DND-41 (cell line): ENCODE measurements around the gene CSF3R.

Source experiments
- EZH2 ChIP-seq: IDR thresholded peaks from 3 replicates; pipeline ENCODE4 v1.6.1; 2012; ENCODE audit warnings: borderline replicate concordance, low read depth, mild to moderate bottlenecking, moderate library complexity, low read length, inconsistent platforms; ENCODE audit not compliant: severe bottlenecking
- TF ChIP-seq, protein P1 (sequence below): IDR thresholded peaks from 2 replicates; pipeline ENCODE4 v1.5.1; 2012; ENCODE audit warnings: borderline replicate concordance, low read length, moderate library complexity, mild to moderate bottlenecking; ENCODE audit not compliant: poor library complexity, severe bottlenecking; ENCODE audit errors: extremely low read depth

DNA sequence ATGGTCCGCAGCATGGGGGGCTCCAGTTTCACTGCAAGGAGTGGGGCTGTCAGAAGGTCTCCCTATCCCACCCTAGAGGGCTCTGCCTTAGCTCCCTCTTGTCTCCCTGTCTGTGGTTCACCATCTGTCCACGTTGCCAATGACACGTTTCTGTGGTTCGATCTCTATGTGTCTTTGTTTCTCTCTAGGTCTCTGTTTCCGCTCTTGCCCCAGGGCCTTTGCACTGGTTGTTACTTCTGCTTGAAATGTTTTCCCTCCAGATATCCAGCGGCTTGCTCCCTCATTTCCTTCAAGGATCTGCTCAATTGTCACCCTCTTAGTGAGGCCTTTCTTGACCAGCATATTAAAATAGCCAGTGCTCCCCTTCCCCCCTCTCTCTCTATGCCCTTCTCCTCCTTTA, 10.1 kb downstream of the CSF3R start:
- TF ChIP-seq, protein P1, sequence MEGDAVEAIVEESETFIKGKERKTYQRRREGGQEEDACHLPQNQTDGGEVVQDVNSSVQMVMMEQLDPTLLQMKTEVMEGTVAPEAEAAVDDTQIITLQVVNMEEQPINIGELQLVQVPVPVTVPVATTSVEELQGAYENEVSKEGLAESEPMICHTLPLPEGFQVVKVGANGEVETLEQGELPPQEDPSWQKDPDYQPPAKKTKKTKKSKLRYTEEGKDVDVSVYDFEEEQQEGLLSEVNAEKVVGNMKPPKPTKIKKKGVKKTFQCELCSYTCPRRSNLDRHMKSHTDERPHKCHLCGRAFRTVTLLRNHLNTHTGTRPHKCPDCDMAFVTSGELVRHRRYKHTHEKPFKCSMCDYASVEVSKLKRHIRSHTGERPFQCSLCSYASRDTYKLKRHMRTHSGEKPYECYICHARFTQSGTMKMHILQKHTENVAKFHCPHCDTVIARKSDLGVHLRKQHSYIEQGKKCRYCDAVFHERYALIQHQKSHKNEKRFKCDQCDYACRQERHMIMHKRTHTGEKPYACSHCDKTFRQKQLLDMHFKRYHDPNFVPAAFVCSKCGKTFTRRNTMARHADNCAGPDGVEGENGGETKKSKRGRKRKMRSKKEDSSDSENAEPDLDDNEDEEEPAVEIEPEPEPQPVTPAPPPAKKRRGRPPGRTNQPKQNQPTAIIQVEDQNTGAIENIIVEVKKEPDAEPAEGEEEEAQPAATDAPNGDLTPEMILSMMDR = no peak
- TF ChIP-seq EZH2 = no peak
